GM12872 (cell line): Measurements from ENCODE around the gene TBC1D4.

ENCODE experiments used
- CTCF ChIP-seq: IDR thresholded peaks from 3 replicates; pipeline ENCODE4 v1.5.1; 2011; ENCODE audit warnings: low read depth, mild to moderate bottlenecking, low read length, moderate library complexity; ENCODE audit not compliant: insufficient read depth

Gene TBC1D4

DNA sequence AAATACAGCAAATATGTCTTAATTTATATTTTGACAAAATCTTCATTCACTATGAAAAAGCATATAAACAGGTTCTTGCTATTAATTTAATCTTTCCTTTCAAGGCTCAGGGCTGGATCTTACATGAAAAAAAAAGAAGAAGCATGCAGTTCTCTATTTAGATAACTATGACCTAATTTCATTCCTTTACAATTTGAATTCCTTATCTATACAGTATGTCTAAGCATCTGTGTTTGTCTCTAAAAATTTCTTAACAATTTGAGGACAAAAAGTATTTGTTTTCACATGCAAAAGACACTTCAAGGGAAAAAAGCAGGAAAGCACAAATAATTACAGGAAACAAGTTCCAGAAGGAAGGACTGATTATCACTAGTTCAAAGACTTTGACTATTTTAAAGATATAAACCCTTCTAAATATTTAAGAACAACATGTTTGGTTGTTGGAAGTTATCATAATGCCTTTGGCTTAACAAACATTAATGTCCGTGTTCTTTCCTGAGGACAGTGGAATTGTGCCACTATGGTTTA is 157.5 kb downstream of the TBC1D4 start:
- no peak for TF ChIP-seq CTCF

DNA sequence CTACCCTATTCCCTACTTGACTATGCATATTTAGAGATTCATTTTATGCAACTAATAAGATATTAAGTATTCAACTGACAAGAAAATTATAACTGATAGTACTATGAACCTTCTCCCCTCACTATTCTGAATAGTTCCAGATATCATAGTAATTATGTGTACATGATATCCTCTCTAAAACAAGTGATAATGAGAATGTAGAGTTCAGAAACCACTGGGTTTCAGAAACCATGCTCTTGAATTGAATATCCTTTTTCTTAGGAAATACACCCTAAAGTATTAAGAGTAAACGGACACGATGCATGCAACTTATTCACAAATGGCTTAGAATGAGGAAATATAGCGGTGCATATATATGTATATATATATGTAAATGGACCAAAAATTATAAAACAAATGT is 160.9 kb downstream of the TBC1D4 start:
- TF ChIP-seq CTCF = no peak

DNA sequence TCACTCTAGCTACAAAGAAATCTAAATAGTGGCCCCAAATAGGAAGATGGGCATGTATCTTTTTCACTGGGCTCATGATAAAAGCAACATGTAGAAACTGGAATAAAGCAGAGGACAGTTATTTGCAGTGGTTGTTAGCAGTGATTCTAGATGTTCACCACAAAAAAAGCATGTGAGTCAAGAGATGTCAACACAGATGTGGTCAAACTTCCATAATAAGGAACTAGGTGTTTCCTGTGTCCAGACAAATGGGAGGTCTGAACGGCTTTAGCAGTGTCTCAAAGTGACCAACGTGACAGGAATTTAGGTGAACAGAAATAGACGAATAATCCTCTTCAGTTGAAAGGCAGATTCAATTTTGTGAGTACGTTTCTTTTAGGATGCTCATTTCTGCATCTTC is 162.7 kb downstream of the TBC1D4 start:
- TF ChIP-seq CTCF = no peak

- TF ChIP-seq CTCF = no peak
These were observed 163.7 kb downstream of the TBC1D4 start for GRCh38 chr13:75318138-75318833.

DNA sequence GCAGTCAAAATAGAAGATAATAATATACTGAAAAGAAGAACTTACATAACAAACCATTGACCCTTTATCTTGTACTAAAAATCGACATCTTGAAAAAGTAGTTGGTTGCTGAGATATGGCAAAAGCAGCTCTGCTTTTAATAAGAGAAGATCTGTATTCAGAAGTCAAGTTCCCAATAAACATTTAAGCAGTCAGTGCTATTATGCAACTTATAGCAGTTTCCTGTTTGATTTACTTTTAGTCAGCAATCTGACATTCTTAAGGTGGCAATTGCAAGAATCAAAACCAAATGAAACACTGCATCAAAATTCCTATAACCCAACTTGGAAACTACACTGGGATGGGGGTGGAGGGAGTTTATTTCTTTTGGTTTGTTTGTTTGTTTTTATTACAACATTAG is 165.5 kb downstream of the TBC1D4 start:
- no peak for TF ChIP-seq CTCF

- TF ChIP-seq CTCF = no peak
These were observed 169.0 kb downstream of the TBC1D4 start for GRCh38 chr13:75312884-75313520.

GRCh38 chr13:75309981-75310580 is 171.9 kb downstream of the TBC1D4 start:
- TF ChIP-seq CTCF = no peak
